NCI-H524 treated with DMSO at 0.1 percent for 48 hours (cell line): Measurements from ENCODE around the gene OPA1.

Experiments
- DNase-seq: peaks from one replicate; lab custom pipeline; 2025; lab: John Stamatoyannopoulos, UW

Gene OPA1

DNA sequence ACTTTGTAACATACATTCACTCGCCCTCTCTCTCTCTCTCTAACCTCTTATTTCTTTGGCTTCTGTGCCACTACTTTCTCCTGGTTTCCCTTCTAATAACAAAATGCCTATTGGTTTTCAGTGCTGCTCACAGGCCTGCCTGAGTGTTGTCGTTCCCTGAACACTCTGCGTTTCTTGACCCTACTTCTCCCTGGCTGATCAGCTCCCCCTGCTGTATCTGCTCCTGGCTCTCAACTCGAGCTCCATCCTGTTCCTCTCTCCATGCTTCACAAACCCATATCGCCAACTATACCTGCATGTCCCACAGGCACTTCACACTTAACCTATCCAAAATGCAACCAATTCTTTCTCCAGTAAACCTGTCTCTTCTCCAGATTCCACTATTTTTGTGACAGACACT lies 111.4 kb downstream of the OPA1 start:
- no peak for DNase-seq

DNA sequence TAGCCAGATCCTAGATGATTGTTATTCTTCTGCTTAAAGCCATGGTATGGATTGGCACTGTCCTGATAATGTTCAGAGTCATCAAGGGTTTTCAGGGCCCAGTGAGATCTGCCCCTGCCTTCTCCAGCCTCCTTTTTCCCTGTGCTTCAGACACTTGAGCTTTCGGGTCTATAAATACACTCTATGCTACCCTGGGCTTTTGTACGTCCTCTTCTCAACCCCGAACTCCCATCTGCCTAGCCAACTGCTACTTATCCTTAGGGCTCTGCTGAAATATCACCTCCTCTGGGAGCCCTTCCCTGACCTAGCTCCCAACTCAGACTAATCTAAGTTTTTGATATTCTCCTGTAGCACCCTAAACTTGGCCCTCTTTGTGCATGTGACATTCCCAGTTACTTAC lies 115.3 kb downstream of the OPA1 start:
- DNase-seq, result no peak

DNA sequence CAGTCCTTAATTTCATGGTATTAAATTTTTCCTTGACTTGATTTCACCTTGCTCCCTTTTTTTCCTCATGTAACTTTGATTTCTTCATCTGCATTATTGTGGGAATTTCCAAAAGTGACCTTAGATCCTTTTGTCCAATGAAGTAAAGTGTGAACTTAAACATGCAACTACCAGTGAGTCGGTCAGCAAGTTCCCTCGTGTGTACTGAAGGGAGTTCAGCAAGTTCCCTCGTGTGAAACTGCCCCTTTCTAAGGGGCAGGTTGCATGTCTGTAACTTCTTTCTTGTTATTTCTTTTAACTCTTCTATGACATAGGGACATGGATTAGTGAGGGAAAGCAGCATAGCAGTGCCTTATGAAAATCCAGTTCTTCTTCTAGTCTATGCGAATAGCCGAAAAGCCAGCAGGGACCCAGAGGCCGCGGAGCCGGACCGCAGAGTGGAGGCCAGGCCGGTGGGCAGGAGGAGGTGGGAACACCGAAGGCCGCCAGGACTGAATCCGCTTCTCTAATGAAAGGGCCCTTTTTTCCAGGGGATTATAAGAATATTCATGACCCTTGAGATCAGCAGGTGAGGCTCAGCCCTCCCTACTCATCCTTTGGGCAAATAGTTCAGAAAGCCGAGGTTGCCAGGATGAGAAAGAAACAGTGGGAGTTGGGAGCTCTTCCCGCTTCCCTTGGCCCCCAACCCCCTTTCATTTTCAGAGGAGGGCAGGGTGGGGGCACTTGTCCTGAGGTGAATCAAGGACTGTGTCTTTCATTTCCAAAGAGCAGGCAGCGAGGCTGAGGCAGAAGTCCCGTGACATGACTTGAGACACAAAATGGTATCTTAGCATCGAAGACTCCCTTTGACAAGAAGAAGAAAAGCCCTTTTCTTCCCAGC lies 117.5 kb downstream of the OPA1 start:
- DNase-seq, result no peak

GRCh38 chr3:193711166-193711485 lies 118.1 kb downstream of the OPA1 start:
- DNase-seq, result no peak

DNA sequence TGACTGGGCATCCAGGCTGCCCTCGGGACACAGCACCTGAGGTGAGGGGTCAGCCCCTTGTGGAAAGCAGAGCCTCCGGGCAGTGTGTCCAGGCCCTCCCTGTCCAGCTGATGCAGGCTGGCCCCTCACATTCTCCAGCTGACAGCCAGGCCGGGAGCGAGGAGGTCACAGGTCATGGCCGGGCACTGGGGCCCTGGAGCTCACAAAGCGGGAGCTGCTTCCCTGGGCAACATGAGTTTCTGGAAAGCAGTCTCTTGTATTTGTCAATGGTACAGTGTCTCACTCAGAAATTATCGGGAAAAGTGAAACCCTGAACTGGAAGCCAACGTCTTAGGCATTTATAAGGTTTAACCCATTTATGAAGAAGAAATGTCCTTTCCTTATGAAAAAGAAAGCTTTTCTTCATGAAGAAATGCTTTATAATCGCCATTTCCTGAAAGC lies 118.5 kb downstream of the OPA1 start:
- no peak for DNase-seq

GRCh38 chr3:193711964-193712598 lies 119.1 kb downstream of the OPA1 start:
- DNase-seq, result no peak

GRCh38 chr3:193712938-193713337 lies 119.9 kb downstream of the OPA1 start:
- no peak for DNase-seq

DNA sequence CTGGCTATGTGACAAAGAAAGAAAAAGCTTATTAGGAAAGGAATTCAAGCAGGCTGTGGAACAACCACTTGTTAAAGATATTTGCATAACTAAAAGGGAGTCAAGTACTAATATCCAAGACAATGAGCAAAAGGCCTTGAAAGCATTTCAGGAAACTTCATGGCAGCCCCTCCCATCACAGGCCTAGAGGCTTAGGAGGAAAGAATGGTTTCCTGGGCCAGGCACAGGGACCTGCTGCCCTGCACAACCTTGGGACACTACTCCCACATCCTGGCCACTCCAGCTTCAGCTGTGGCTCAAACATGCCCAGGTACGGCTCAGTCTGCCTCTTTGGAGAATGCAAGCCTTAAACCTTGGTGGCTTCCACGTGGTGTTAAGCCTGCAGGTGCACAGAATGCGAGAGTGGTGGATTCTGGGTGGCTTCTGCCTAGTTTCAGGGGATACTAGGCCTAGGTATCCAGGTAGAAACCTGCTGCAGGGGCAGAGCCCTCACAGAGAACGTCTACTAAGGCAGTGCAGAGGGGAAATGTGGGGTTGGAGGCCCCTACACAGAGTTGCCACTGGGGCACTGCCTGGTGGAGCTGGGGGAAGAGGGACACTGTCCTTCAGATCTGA lies 121.6 kb downstream of the OPA1 start:
- no peak for DNase-seq

- no peak for DNase-seq
These were observed 123.1 kb downstream of the OPA1 start for GRCh38 chr3:193716150-193716549.

DNA sequence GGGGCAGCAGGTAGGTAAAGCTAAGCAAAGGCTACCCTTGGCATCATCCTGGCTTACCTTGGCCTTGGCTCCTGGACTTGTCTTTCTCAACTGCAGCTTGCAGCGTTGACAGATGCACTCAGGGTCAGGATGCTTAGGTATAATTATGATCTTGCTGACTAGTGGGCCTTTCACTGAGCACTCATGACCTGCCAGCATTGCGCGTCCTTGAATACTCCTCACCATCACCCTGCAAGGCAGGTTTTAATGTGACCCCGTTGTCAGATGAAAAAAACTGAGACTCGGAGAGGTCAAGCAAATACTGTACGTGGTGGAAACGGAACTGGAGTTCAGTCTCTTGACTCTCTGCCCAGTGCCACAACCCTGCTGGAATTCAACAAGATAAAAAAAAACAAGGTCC lies 126.7 kb downstream of the OPA1 start:
- no peak for DNase-seq

DNA sequence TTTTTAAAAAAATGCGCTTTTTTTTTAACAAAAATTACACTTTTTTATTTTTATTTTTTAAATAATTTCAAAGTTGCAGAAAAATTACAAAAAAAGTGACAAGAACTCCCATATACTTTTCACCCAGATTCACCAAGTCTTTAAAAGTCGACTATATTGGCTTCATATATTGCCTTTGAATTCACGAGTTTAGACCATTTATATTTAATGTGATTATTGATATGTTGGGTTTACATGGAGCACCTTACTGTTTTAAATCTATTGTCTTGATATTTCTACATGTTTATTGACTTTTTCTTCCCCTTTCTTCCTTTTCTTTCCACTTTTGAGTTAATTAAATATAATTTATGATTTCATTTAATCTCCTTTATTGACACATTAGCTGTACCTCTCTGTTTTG lies 127.2 kb downstream of the OPA1 start:
- DNase-seq, result no peak

DNA sequence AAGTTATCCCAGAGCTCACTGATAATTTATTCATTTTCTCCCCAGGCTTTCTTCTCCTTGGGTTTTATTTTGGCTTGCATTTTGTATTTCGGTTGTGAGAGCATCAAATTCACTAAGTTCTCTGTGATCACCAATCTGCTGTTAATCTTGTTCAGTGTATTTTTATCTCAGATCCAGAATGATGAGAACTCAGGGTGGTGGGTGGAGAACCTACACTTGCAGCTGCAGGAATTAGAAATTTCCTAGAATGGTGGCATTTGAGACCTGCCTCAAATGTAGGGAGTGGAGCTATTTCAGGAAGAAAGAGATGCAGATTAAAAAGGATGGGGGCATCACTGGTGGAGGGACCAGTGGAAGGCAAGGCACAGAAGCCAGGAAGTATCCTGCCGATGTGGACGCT lies 129.6 kb downstream of the OPA1 start:
- no peak for DNase-seq

GRCh38 chr3:193727089-193727488 lies 134.1 kb downstream of the OPA1 start:
- DNase-seq, result no peak

DNA sequence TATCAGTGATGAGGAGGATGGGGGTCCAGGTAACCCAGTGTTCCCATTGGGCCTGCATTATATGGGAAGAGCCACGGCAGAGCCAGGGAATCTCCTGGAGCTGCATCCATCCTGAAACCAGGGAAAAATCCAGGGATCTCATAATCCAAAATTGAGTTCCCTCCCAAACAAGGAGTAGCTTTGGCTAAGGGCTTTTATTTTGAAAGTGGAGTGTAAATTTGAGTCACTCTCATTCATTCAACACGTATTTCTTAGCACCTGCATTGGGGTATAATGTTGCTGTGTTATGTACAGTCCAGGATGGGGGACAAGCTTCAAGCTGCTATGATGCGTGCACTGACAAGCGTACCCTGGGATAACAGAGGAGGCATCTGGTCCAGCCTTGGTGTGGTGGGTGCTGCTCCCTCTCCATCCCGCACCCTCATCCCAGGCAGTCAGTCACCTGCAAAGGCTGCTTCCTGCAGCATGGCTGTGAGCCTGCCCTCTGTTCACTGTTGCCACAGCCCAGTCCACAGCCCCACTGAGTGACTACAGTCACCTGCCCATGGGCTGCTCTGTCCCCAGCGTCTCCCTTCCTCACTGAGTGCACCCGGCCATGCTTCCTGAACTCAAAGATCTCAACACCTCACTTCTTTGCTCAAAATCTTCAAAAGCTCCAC lies 135.6 kb downstream of the OPA1 start:
- no peak for DNase-seq

GRCh38 chr3:193729088-193729465 lies 136.1 kb downstream of the OPA1 start:
- no peak for DNase-seq

GRCh38 chr3:193729601-193730000 lies 136.6 kb downstream of the OPA1 start:
- no peak for DNase-seq

DNA sequence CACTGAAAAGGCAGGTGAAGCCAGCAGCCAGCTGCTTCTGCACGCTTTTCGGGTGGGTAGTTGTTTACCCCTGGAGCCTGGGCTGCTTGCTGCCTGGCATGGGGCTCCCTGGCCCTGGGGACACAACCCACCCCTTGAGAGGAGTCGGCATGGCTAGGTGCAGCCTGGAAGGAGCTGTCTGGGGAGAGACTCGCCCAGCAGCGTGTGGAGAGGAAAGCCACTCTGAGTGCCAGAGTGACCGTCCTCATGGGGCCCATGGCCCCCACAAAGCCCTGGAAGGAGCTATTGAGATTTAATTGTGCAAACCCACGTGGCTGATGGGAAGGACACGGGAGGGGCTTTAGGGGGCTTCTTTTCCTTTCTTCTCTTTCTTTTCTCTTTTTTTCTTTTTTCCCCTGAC lies 137.5 kb downstream of the OPA1 start:
- no peak for DNase-seq

DNA sequence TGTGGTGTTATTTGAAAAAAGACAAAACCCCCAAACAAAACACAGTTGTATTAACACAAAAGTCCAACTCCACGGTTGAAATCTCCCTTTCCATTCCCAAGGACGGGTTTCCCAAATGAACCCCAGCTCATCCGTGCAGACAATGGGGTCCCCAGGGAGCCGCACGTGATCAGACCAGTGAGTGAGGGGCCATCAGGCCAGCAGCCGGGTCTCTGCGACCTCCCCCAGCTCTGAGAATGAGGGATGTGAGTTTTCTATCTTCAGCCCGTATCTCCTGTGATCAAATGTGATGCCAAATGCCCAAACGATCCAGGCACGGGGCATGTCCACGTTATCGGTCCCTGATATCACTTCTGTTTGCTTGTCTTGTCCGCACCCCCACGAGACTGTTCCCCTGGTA lies 138.0 kb downstream of the OPA1 start:
- no peak for DNase-seq

DNA sequence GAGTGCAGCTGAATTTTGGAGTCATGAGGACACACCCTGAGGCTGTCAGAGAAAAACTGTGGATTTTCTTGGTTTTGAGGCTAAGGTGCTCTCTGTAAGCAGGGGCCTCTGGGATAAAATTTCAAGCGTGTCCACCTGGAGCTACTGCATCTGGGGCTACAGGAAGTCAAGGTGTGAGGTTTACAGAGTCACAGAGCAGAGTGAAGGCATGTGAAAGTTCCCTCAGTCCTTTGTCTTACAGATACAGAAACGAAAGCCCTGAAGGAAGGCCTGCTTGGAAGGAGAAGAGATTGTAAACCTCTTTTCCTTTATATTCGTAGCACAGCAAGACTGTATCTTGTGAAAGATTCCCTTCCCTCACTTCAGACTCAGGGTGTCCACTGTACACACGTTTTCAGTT lies 138.6 kb downstream of the OPA1 start:
- DNase-seq, result no peak

GRCh38 chr3:193732391-193732790 lies 139.4 kb downstream of the OPA1 start:
- no peak for DNase-seq

- DNase-seq, result no peak
These were observed 139.8 kb downstream of the OPA1 start for GRCh38 chr3:193732827-193733226.

DNA sequence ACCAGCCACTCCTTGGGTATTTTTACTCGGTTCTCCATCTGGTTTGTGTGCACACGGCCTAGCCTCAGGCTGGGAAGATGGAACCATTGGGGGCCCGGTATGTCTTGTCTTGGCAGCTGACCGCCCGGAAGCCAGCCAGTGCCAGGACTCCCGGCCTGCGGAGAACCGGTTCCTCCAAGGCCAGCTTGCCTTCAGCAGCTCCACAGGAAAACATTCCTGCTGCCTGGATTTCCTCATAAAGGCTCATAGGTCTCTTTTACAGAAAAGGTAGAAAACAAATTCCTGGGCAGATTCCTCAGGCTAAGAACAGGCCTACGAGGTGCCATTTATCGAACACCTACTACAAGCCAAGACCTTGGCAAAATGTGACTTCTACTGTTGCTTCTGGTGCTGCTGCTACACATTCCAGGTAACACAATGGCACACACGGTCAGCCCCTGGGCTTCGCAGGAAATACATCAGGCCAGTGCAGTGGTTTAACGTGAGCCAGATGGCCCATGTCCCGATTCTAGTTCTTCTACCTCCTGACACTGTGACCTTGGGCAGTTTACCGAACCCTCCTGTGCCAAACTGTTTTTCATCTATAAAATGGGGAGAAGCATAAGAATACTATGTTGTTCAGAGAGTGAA lies 141.8 kb downstream of the OPA1 start:
- no peak for DNase-seq
